H1 (cell line): Measurements from ENCODE around the gene FSTL4. TPM values are rescaled to one million over a fixed set of nuclear protein-coding genes. Genes with fewer than 3 reads are reported as not detected.

Source experiments
- RXRA ChIP-seq: IDR thresholded peaks from 2 replicates; pipeline ENCODE4 v1.6.1; 2011; ENCODE audit warnings: low read depth, mild to moderate bottlenecking, low read length, moderate library complexity; ENCODE audit not compliant: insufficient read depth
- SUZ12 ChIP-seq: fragments of 200-600 bp; sonication (generic); IDR thresholded peaks from 2 replicates; pipeline ENCODE4 v1.6.1; 2012; ENCODE audit warnings: mild to moderate bottlenecking, inconsistent platforms, low read length, moderate library complexity, mixed read lengths
- polyA plus RNA-seq, 7 experiments: library from polyadenylated mRNA; depleted of rRNA in 3 of 7; stranded (reverse) in 5 of 7; unstranded in 2 of 7; fragments of >200 nt in 5 of 7; fragments of 200-250 nt in 2 of 7; gene quantifications; 1 replicate in 5 of 7; 2 replicates in 1 of 7; 4 replicates in 1 of 7; pipeline versions ENCODE4 v1.2.1 to v1.2.3, GENCODE V29; 2011 to 2013; ENCODE audit warnings: missing spikeins in 2 of 7, mixed read lengths in 2 of 7
- total RNA-seq: library from RNA; stranded (reverse); fragmentation: NEBNext Ultra II Directional; extraction: Animal tissue kit (Norgen Biotek cat#: 25700); gene quantifications from 2 replicates; pipeline ENCODE4 v1.2.1, GENCODE V29; 2021
- TF ChIP-seq, protein P1 (sequence below): fragments of 300-600 bp; sonication (generic); IDR thresholded peaks from 2 replicates; pipeline ENCODE4 v1.7.1; 2012; ENCODE audit warnings: low read length, moderate library complexity, mild to moderate bottlenecking, inconsistent platforms; ENCODE audit not compliant: insufficient replicate concordance
- TF ChIP-seq, protein P2 (sequence below), 3 experiments: IDR thresholded peaks; 1 replicate in 2 of 3; 2 replicates in 1 of 3; pipeline versions ENCODE4 v1.5.1 to v1.6.1; 2011; ENCODE audit warnings: low read length in 3 of 3, mild to moderate bottlenecking in 3 of 3, inconsistent platforms in 2 of 3, low read depth in 1 of 3, moderate library complexity in 1 of 3; ENCODE audit not compliant: insufficient read depth in 1 of 3; ENCODE audit errors: control extremely low read depth in 1 of 3
- TF ChIP-seq, protein P3 (sequence below): IDR thresholded peaks from 2 replicates; pipeline ENCODE4 v1.6.1; 2011; ENCODE audit warnings: low read depth, mild to moderate bottlenecking, low read length; ENCODE audit not compliant: insufficient read depth

FSTL4 gene
- total and polyA plus RNA-seq, 2 of the 8 experiments (the other 6 are each of a cell fraction or from before 2014, with no cell fraction given), result 3.1 to 4.1 TPM

DNA sequence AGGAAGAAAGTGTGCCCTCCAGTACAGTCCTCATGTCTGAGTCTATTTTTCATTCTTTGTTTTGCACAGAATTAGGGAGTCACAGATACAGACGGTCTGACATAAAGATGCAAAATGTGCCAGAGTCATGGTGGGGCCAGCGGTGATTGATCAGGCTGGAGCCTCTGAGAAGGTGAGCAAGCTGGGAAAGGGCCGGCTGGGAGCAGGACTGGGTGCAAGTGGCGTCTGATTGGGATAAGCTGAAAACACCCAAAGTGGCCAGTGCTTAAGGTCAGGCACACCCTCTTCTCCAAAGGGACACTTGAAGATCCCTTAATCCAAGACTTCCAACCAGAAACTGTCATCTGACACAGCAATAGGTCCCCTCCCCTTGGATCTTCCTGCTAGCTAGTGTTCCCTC, 32.6 kb downstream of the FSTL4 start (continued):
- TF ChIP-seq, protein P1, sequence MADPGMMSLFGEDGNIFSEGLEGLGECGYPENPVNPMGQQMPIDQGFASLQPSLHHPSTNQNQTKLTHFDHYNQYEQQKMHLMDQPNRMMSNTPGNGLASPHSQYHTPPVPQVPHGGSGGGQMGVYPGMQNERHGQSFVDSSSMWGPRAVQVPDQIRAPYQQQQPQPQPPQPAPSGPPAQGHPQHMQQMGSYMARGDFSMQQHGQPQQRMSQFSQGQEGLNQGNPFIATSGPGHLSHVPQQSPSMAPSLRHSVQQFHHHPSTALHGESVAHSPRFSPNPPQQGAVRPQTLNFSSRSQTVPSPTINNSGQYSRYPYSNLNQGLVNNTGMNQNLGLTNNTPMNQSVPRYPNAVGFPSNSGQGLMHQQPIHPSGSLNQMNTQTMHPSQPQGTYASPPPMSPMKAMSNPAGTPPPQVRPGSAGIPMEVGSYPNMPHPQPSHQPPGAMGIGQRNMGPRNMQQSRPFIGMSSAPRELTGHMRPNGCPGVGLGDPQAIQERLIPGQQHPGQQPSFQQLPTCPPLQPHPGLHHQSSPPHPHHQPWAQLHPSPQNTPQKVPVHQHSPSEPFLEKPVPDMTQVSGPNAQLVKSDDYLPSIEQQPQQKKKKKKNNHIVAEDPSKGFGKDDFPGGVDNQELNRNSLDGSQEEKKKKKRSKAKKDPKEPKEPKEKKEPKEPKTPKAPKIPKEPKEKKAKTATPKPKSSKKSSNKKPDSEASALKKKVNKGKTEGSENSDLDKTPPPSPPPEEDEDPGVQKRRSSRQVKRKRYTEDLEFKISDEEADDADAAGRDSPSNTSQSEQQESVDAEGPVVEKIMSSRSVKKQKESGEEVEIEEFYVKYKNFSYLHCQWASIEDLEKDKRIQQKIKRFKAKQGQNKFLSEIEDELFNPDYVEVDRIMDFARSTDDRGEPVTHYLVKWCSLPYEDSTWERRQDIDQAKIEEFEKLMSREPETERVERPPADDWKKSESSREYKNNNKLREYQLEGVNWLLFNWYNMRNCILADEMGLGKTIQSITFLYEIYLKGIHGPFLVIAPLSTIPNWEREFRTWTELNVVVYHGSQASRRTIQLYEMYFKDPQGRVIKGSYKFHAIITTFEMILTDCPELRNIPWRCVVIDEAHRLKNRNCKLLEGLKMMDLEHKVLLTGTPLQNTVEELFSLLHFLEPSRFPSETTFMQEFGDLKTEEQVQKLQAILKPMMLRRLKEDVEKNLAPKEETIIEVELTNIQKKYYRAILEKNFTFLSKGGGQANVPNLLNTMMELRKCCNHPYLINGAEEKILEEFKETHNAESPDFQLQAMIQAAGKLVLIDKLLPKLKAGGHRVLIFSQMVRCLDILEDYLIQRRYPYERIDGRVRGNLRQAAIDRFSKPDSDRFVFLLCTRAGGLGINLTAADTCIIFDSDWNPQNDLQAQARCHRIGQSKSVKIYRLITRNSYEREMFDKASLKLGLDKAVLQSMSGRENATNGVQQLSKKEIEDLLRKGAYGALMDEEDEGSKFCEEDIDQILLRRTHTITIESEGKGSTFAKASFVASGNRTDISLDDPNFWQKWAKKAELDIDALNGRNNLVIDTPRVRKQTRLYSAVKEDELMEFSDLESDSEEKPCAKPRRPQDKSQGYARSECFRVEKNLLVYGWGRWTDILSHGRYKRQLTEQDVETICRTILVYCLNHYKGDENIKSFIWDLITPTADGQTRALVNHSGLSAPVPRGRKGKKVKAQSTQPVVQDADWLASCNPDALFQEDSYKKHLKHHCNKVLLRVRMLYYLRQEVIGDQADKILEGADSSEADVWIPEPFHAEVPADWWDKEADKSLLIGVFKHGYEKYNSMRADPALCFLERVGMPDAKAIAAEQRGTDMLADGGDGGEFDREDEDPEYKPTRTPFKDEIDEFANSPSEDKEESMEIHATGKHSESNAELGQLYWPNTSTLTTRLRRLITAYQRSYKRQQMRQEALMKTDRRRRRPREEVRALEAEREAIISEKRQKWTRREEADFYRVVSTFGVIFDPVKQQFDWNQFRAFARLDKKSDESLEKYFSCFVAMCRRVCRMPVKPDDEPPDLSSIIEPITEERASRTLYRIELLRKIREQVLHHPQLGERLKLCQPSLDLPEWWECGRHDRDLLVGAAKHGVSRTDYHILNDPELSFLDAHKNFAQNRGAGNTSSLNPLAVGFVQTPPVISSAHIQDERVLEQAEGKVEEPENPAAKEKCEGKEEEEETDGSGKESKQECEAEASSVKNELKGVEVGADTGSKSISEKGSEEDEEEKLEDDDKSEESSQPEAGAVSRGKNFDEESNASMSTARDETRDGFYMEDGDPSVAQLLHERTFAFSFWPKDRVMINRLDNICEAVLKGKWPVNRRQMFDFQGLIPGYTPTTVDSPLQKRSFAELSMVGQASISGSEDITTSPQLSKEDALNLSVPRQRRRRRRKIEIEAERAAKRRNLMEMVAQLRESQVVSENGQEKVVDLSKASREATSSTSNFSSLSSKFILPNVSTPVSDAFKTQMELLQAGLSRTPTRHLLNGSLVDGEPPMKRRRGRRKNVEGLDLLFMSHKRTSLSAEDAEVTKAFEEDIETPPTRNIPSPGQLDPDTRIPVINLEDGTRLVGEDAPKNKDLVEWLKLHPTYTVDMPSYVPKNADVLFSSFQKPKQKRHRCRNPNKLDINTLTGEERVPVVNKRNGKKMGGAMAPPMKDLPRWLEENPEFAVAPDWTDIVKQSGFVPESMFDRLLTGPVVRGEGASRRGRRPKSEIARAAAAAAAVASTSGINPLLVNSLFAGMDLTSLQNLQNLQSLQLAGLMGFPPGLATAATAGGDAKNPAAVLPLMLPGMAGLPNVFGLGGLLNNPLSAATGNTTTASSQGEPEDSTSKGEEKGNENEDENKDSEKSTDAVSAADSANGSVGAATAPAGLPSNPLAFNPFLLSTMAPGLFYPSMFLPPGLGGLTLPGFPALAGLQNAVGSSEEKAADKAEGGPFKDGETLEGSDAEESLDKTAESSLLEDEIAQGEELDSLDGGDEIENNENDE, result no peak
- TF ChIP-seq, protein P2, sequence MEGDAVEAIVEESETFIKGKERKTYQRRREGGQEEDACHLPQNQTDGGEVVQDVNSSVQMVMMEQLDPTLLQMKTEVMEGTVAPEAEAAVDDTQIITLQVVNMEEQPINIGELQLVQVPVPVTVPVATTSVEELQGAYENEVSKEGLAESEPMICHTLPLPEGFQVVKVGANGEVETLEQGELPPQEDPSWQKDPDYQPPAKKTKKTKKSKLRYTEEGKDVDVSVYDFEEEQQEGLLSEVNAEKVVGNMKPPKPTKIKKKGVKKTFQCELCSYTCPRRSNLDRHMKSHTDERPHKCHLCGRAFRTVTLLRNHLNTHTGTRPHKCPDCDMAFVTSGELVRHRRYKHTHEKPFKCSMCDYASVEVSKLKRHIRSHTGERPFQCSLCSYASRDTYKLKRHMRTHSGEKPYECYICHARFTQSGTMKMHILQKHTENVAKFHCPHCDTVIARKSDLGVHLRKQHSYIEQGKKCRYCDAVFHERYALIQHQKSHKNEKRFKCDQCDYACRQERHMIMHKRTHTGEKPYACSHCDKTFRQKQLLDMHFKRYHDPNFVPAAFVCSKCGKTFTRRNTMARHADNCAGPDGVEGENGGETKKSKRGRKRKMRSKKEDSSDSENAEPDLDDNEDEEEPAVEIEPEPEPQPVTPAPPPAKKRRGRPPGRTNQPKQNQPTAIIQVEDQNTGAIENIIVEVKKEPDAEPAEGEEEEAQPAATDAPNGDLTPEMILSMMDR (IDR thresholded peaks at IDR 0.05; ENCODE audit: control extremely low read depth in 1 of 3, insufficient read depth in 1 of 3, low read depth in 1 of 3, low read length in 3 of 3), result no peak
- TF ChIP-seq, protein P3, sequence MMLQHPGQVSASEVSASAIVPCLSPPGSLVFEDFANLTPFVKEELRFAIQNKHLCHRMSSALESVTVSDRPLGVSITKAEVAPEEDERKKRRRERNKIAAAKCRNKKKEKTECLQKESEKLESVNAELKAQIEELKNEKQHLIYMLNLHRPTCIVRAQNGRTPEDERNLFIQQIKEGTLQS, result no peak
- no peak for TF ChIP-seq SUZ12
- no peak for TF ChIP-seq RXRA
- TF ChIP-seq, all 59 proteins: peak for 0
